GM23248 (cell line): Measurements from ENCODE around the gene HSP90B1.

ENCODE experiments used
- EZH2 ChIP-seq: fragments of 200-600 bp; sonication (generic); IDR thresholded peaks from 2 replicates; pipeline ENCODE4 v1.6.1; 2018; ENCODE audit warnings: antibody characterized with exemption, mild to moderate bottlenecking; ENCODE audit not compliant: insufficient read depth, poor library complexity, severe bottlenecking
- EZH2phosphoT487 ChIP-seq: fragments of 200-600 bp; sonication (generic); IDR thresholded peaks from 2 replicates; pipeline ENCODE4 v1.6.1; 2018; ENCODE audit warnings: antibody characterized with exemption, moderate library complexity, mild to moderate bottlenecking, low read depth; ENCODE audit not compliant: insufficient read depth

DNA sequence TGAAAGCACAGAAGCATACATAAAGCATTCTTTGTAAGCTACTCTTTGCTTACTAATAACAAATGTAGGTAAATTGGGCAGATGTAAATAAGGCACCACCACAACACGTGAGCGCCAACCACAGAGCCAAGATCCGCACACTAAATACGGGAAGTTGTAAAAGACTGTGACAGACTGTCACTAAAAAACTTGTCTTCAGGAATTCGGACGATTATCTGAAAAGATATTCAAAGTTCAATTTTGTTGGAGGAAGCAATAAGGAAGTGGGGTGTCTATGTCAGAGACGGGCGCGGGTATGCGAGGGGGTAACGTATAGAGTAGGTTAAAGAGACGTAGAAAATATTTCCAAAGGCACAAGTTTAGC lies 1.5 kb upstream of the HSP90B1 start:
- TF ChIP-seq EZH2 (no peak), EZH2phosphoT487 (no peak)
